Heart left ventricle (tissue), 13 donors: ENCODE data around the gene C2orf15.

Experiments used
- POLR2A ChIP-seq, 2 donors: fragments of 450-650 bp; IDR thresholded peaks; one replicate each; pipeline ENCODE4 v1.6.1; 2017; ENCODE audit warnings: antibody characterized with exemption in 2 of 2, mild to moderate bottlenecking in 2 of 2, moderate library complexity in 2 of 2
- TF ChIP-seq, protein P1 (sequence below), 12 donors: fragments of 200-600 bp; sonication (generic) in 4 of 12; IDR thresholded peaks; one replicate each; pipeline versions ENCODE4 v1.5.0 to v1.8.0; 2018 to 2022; ENCODE audit warnings: antibody characterized with exemption in 12 of 12, mild to moderate bottlenecking in 5 of 12
- donor health status: ischemic (EF 13 %, LVEDD 7.1; RV severe dilation, severe dysfunction).
- donor health status: DM: no; HTN: yes; CAD: no.
- donor health status: DM: no; HTN: no; CAD: no.
- donor health status: ischemic (EF 25% LVEDD 6.9; RV normal size, moderate dysfunction).
- donor health status: ischemic (EF 25% LVEDD 5.7; RV mildly dilated, moderate dysfunction).
- donor health status: ischemic (EF 35%, LVEDD 5.7; RV mildly dilated, moderate dysfunction).
- donor health status: nonischemic (EF 11% LVEDD 7.7; RV severe dilation, severe dysfunction).
- donor health status: DM: yes; HTN: yes; CAD: no.
- donor health status: PGD.
- donor health status: ischemic (EF 29% LVEDD 5.4; RV normal size, mild dysfunction).
- donor health status: nonischemic (EF 23%, LVEDD 6.1; RV moderate dilation, normal function).

DNA sequence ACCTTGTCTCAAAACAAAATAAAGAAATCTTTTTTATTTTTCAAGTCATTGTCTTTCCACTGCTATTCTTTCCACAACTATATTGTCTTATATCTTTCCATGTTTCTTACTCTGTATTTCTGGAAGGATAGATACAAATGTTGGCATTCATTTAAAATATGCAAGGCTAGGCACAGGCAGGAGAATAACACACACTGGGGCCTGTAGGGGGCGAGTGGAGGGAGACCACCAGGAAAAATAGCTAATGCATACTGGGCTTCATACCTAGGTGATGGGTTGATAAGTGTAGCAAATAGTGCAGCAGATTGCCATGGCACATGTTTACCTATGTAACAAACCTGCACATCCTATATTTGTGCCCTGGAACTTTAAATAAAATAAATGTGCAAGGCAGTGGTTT lies 49.0 kb downstream of the C2orf15 start:
- TF ChIP-seq POLR2A (IDR thresholded peaks at IDR 0.05) = no peak
- TF ChIP-seq, protein P1, sequence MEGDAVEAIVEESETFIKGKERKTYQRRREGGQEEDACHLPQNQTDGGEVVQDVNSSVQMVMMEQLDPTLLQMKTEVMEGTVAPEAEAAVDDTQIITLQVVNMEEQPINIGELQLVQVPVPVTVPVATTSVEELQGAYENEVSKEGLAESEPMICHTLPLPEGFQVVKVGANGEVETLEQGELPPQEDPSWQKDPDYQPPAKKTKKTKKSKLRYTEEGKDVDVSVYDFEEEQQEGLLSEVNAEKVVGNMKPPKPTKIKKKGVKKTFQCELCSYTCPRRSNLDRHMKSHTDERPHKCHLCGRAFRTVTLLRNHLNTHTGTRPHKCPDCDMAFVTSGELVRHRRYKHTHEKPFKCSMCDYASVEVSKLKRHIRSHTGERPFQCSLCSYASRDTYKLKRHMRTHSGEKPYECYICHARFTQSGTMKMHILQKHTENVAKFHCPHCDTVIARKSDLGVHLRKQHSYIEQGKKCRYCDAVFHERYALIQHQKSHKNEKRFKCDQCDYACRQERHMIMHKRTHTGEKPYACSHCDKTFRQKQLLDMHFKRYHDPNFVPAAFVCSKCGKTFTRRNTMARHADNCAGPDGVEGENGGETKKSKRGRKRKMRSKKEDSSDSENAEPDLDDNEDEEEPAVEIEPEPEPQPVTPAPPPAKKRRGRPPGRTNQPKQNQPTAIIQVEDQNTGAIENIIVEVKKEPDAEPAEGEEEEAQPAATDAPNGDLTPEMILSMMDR (IDR thresholded peaks at IDR 0.05) = no peak
